ENCODE measurements around the gene CREBBP. TPM values are rescaled to one million over a fixed set of nuclear protein-coding genes. Genes with fewer than 3 reads are reported as not detected.

The CREBBP gene
- total and polyA plus RNA-seq, 9 of the 15 experiments (the other 6 are each of a cell fraction or from before 2014, with no cell fraction given) = 0.70 to 24.8 (median 5.6) TPM

- 0 out of 4 replicates have a peak, but pooled peaks of 1 of the 2 experiments have one; percentile 33 for TF ChIP-seq ZNF318 (IDR thresholded peaks at IDR 0.05; ENCODE audit: borderline replicate concordance in 1 of 2, low read depth in 1 of 2)
- TF ChIP-seq REST (IDR thresholded peaks at IDR 0.05; ENCODE audit: borderline replicate concordance) = no peak
- TF ChIP-seq REST (CRISPR knock-in tag; IDR thresholded peaks at IDR 0.05; ENCODE audit: low read depth) = no peak
- TF ChIP-seq FOSL1 (tag; conservative IDR thresholded peaks at IDR 0.05) = peak; percentile 74
- peak; percentile 54; the same call in 1 of the 2 replicates for TF ChIP-seq EP300 (IDR thresholded peaks at IDR 0.05; ENCODE audit: low read length)
- TF ChIP-seq ZNF507 (tag; conservative IDR thresholded peaks at IDR 0.05) = no peak
- TF ChIP-seq TCF3 (CRISPR knock-in tag; IDR thresholded peaks at IDR 0.05) = peak; percentile 58
- no peak for TF ChIP-seq ZNF436 (CRISPR knock-in tag; IDR thresholded peaks at IDR 0.05)
These were observed 6.9 kb downstream of the CREBBP start (continued) for GRCh38 chr16:3873482-3874173.

Measured in K562 (cell line).